GM18867 (cell line): ENCODE results near the gene HDGFL2.
"Not testable (repeated sequence)": the region's sequence is repeated elsewhere in the genome, so short reads cannot be mapped to it uniquely, and the experiment has no call there.

Experiments
- ATAC-seq: cut with Tn5 transposase; IDR thresholded peaks from one replicate; pipeline ENCODE4 v1.9.1; 2021; ENCODE audit warnings: mild to moderate bottlenecking, moderate library complexity; ENCODE audit not compliant: unreplicated experiment

HDGFL2 gene

GRCh38 chr19:4511300-4512054 is 39.4 kb downstream of the HDGFL2 start:
- ATAC-seq, result no peak

- no peak for ATAC-seq
Measured at GRCh38 chr19:4512070-4512469, 40.0 kb downstream of the HDGFL2 start.

- no peak for ATAC-seq
Measured at GRCh38 chr19:4513248-4513647, 41.2 kb downstream of the HDGFL2 start.

GRCh38 chr19:4515732-4516131 is 43.6 kb downstream of the HDGFL2 start:
- no peak for ATAC-seq

- ATAC-seq, result no peak
Measured at GRCh38 chr19:4516199-4516938, 44.3 kb downstream of the HDGFL2 start.

GRCh38 chr19:4516939-4517300 is 44.8 kb downstream of the HDGFL2 start:
- no peak for ATAC-seq

- ATAC-seq, result no peak
Measured at GRCh38 chr19:4517451-4518057, 45.5 kb downstream of the HDGFL2 start.

GRCh38 chr19:4518345-4519171 is 46.5 kb downstream of the HDGFL2 start, which contains the start of gene PLIN4:
PLIN4 (minus strand) TSS chr19:4518486; CDS start chr19:4518272, 214 bp downstream.
- ATAC-seq, result no peak

GRCh38 chr19:4519172-4519496 is 47.0 kb downstream of the HDGFL2 start:
- ATAC-seq, result no peak

- no peak for ATAC-seq
Measured at GRCh38 chr19:4519521-4520277, 47.6 kb downstream of the HDGFL2 start.

- ATAC-seq, result no peak
Measured at GRCh38 chr19:4521170-4521887, 49.2 kb downstream of the HDGFL2 start.

- no peak for ATAC-seq
Measured at GRCh38 chr19:4521888-4522242, 49.8 kb downstream of the HDGFL2 start.

GRCh38 chr19:4522291-4523002 is 50.4 kb downstream of the HDGFL2 start:
- ATAC-seq, result no peak

GRCh38 chr19:4523306-4524110 is 51.4 kb downstream of the HDGFL2 start:
- ATAC-seq, result no peak

- ATAC-seq, result no peak
Measured at GRCh38 chr19:4524808-4525562, 52.9 kb downstream of the HDGFL2 start.

GRCh38 chr19:4525563-4526002 is 53.5 kb downstream of the HDGFL2 start:
- ATAC-seq, result no peak

GRCh38 chr19:4527377-4527776 is 55.3 kb downstream of the HDGFL2 start:
- not testable (repeated sequence) for ATAC-seq

GRCh38 chr19:4528843-4529242 is 56.7 kb downstream of the HDGFL2 start:
- ATAC-seq, result no peak
